HG03457 (cell line): Measurements from ENCODE around the gene APPL1.

Source experiments
- ATAC-seq: cut with Tn5 transposase; IDR thresholded peaks from one replicate; pipeline ENCODE4 v1.9.1; 2021; ENCODE audit warnings: moderate number of reproducible peaks; ENCODE audit not compliant: unreplicated experiment

APPL1 gene, protein sequence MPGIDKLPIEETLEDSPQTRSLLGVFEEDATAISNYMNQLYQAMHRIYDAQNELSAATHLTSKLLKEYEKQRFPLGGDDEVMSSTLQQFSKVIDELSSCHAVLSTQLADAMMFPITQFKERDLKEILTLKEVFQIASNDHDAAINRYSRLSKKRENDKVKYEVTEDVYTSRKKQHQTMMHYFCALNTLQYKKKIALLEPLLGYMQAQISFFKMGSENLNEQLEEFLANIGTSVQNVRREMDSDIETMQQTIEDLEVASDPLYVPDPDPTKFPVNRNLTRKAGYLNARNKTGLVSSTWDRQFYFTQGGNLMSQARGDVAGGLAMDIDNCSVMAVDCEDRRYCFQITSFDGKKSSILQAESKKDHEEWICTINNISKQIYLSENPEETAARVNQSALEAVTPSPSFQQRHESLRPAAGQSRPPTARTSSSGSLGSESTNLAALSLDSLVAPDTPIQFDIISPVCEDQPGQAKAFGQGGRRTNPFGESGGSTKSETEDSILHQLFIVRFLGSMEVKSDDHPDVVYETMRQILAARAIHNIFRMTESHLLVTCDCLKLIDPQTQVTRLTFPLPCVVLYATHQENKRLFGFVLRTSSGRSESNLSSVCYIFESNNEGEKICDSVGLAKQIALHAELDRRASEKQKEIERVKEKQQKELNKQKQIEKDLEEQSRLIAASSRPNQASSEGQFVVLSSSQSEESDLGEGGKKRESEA

GRCh38 chr3:57227204-57227929, at the start of gene APPL1:
TSS of gene APPL1 (plus strand) at chr3:57227729. CDS start at chr3:57227884, 155 bp downstream.
- peak; percentile 91 for ATAC-seq

GRCh38 chr3:57179580-57180410, 47.7 kb upstream of the APPL1 start:
- ATAC-seq = no peak

GRCh38 chr3:57184526-57184925, 43.0 kb upstream of the APPL1 start:
- no peak for ATAC-seq

- no peak for ATAC-seq
Measured at GRCh38 chr3:57192028-57192427, 35.5 kb upstream of the APPL1 start.

DNA sequence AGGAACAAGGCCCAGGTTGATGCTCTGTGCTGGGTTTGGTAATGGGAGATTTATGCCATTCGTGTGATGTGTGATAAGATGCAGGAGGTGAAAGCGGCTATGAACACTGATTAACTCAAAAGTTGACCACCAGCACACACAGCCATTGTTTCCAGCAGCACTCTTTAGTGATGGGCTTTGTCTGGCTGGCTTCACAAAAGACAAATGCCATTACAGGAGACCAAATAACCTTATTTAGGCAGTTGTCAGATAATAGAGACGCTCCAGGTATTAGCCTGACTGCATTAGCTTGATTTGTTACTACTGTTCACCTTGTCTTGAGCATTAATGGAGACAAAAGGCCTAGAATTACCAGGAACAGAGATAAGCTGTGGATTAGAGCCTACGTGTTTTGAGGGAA, 32.9 kb upstream of the APPL1 start:
- ATAC-seq = no peak

- no peak for ATAC-seq
Measured at GRCh38 chr3:57199895-57200297, 27.6 kb upstream of the APPL1 start, which contains the start of gene HESX1. TSS of gene HESX1 (minus strand) at chr3:57199978. CDS start at chr3:57199918, 60 bp downstream.

GRCh38 chr3:57206423-57206822, 21.1 kb upstream of the APPL1 start:
- no peak for ATAC-seq

GRCh38 chr3:57221883-57222282, 5.6 kb upstream of the APPL1 start:
- ATAC-seq = no peak

DNA sequence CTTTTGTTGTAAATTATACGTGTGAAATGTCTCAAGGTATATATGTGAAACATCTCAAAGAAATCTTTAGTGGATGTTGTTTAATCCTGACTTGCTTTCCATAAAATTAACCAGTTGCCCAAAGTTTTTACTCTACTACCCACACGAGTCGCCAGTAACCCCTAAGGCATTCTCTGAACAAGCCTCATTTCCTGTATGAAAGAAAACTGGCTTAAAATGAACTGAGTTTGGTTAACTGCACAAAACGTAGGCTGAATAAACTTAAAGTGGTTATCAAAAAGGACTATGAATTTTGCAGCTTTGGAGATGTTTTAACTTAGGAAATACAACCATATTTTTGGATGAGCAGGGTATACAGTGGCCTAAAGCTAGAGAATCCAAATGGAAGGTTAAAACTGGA, 2.7 kb upstream of the APPL1 start:
- no peak for ATAC-seq

DNA sequence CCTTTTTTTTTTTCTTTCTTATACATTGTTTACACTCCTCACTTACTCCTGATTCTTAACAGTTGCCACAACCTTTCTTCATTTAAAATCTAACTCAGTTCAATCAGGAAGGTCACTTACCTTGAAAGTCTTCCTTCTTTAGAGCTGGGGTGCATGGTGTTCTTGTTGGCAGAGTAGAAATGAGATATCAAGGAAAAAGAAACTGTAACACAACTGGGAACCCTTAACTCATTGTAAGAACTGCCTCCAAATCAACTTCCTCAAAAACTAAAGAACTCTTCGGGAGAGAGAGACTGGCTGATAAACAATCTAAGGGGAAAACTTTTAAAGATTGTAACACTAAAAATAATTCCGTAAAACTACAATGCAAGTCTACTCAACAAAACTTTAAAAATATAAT, 1.4 kb upstream of the APPL1 start:
- ATAC-seq = no peak

DNA sequence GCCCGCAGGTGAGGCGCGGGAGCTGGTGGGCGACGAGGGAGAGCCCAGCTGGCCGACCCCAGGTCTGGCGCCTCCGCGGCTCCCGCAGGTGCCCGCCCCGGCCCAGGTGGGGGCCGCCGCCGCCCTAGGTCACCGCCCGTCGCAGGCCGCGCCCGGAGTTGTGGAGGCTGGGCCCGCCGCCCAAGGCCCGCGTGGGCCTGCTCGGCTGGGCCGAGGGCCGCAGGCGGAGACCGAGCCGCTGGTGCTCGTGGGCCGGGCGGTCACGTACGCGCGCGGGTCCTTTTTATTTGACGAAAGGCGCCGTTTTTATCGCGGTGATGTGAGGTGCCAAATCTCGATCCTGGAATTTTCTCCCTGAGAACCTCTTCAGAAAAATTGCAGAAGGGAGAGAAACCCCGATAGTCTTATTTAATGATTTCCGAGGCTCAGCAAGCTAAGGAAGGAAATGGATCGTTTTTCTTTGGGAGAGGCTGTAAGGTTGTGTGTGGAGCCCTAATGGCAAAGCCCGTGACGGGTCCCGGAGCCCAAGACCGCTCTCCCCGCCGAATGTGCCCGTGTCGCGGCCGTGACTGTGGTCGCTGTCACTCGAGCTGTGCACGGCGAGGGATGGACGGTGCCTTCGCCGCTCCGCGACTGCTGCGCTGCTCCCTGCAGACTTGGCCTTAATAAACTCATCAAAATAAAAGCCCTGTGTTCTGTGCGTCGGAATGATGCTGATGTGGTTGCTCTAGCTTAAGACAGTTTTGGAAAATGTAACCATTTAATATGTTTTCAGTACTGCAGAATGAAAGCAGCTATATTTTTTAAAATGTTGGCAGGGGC, 612 bp downstream of the APPL1 start:
- ATAC-seq = peak; percentile 26

GRCh38 chr3:57230006-57230405, 2.5 kb downstream of the APPL1 start:
- ATAC-seq = no peak

- no peak for ATAC-seq
Measured at GRCh38 chr3:57233799-57234198, 6.3 kb downstream of the APPL1 start.

- ATAC-seq = no peak
Measured at GRCh38 chr3:57234613-57235575, 7.4 kb downstream of the APPL1 start.

GRCh38 chr3:57244946-57245345, 17.4 kb downstream of the APPL1 start:
- no peak for ATAC-seq

- no peak for ATAC-seq
Measured at GRCh38 chr3:57252404-57252803, 24.9 kb downstream of the APPL1 start.

DNA sequence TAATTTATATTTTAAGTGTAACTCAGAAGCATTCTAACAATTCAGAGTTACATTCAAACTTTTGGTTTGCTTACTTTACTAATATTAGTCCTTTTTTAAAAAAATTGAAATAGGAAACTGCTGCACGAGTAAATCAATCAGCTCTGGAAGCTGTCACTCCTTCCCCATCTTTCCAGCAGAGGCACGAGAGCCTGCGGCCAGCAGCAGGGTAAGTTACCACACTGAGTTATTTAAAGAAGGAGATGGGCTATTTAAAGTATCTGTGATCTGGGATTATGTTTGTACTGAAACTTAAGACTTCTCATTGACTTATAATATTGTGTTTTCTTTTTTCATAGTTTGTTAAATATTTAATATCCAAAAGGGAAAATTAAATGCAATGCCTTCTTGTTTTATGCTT, 29.3 kb downstream of the APPL1 start:
- no peak for ATAC-seq

GRCh38 chr3:57257678-57258077, 30.1 kb downstream of the APPL1 start:
- no peak for ATAC-seq

DNA sequence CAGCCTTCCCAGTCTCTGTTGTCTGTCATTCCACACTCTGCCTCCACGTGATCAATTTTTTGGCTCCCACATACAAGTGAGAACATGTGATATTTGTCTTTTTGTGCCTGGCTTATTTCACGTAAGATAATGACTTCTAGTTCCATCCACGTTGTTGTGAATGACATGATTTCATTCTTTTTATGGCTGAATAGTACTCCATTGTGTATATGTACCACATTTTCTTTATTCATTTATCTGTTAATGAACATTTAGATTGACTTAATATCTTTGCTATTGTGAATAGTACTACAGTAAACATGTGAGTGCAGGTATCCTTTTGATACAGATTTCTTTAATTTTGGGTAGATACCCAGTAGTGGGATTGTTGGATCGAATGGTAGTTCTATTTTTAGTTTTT, 33.6 kb downstream of the APPL1 start:
- no peak for ATAC-seq
